ENCODE results near the gene C19orf25. TPM values are rescaled to one million over a fixed set of nuclear protein-coding genes. Genes with fewer than 3 reads are reported as not detected.
A peak's percentile ranks its signal among the peaks of the same experiment; 100 is the strongest.

The C19orf25 gene
- total and polyA plus RNA-seq, 2 of the 13 experiments (the other 11 are each of a cell fraction or from before 2014, with no cell fraction given), result 14.2 to 32.4 TPM

- FAIRE-seq (no peak), DNase-seq (ENCODE audit: low spot score) (no peak), ATAC-seq (no peak)
- H3K27ac ChIP-seq (ENCODE audit: extremely low read length, insufficient read depth, low read length), result no peak overlapping the region
- WGBS (ENCODE audit: low lambda C conversion rate), result 89% methylated on average over 13 of the region's 15 CpGs
- H3K79me2 ChIP-seq (ENCODE audit: insufficient read depth, low read length), result peaks cover 31% of the 10 kb centered on the region
- in situ Hi-C loops (cut with HindIII; ENCODE audit: extremely low pct_ligation_motif_present, low pct_unique_long_range_greater_than_20kb) (no loop called here), intact Hi-C loops (cut with micrococcal nuclease; ENCODE audit: unreplicated experiment) (no loop called here)
- peak overlapping the region; percentile 20; the same call in 1 of the 2 replicates for H3K4me2 ChIP-seq (ENCODE audit: low read depth, low read length)
- no peaks in the 10 kb centered on the region for H3K27me3 ChIP-seq (ENCODE audit: control insufficient read depth in 1 of 2, insufficient read depth in 2 of 2, low read length in 2 of 2)
- ChIA-PET POLR2A (interaction anchor here (0.9 kb wide), 1 partner anchor 31 kb away, joined by 3 read pairs; no protein-coding TSS in a partner anchor), CTCF (ENCODE audit: low intra/inter-chr PET ratio, low total read pairs) (no interaction called here)
- H4K20me1 ChIP-seq (ENCODE audit: insufficient read depth, low read length), result peaks cover 36% of the 10 kb centered on the region
- H3K36me3 ChIP-seq (replicated peaks in 1 of 2; ENCODE audit: control insufficient read depth in 1 of 2, insufficient read depth in 2 of 2, low read length in 2 of 2), result peaks cover 13 to 33% of the 10 kb centered on the region in 2 experiments
- TF ChIP-seq RNF219 (CRISPR knock-in tag; IDR thresholded peaks at IDR 0.05) (no peak), RBFOX2 (IDR thresholded peaks at IDR 0.05; ENCODE audit: low read depth, low read length) (peak; percentile 54), ZNF510 (CRISPR knock-in tag; IDR thresholded peaks at IDR 0.05; ENCODE audit: low read depth) (no peak), ZNF280B (CRISPR knock-in tag; IDR thresholded peaks at IDR 0.05; ENCODE audit: borderline replicate concordance) (0 out of 2 replicates have a peak, but pooled peaks have one; percentile 7), POGZ (CRISPR knock-in tag; IDR thresholded peaks at IDR 0.05) (no peak)
- TF ChIP-seq, protein P1, sequence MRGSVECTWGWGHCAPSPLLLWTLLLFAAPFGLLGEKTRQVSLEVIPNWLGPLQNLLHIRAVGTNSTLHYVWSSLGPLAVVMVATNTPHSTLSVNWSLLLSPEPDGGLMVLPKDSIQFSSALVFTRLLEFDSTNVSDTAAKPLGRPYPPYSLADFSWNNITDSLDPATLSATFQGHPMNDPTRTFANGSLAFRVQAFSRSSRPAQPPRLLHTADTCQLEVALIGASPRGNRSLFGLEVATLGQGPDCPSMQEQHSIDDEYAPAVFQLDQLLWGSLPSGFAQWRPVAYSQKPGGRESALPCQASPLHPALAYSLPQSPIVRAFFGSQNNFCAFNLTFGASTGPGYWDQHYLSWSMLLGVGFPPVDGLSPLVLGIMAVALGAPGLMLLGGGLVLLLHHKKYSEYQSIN (CRISPR knock-in tag; IDR thresholded peaks at IDR 0.05; ENCODE audit: borderline replicate concordance), result no peak
- no TSS peak for BruUV-seq (replicated peaks)
- peak overlapping the region; percentile 43; the same call in 1 of the 2 replicates for H3K9ac ChIP-seq (ENCODE audit: insufficient read depth, low read depth, low read length)
- H3K9me3 ChIP-seq (ENCODE audit: low read length), result no peaks in the 10 kb centered on the region
- H2AFZ ChIP-seq (ENCODE audit: low read length), result no peak overlapping the region
- H3K4me1 ChIP-seq (ENCODE audit: insufficient read depth, low read length), result peaks cover 42% of the 10 kb centered on the region
- H3K4me3 ChIP-seq (replicated peaks in 1 of 3; ENCODE audit: insufficient read depth in 1 of 3, low read depth in 2 of 3, low read length in 3 of 3), result peak overlapping the region in 2 of 3 experiments; percentile 19 to 87; a peak in 3 of 6 replicates
These were observed 38.6 kb downstream of the C19orf25 start for GRCh38 chr19:1440418-1440801.
